GM10847 (cell line): ENCODE data around the gene MCUB.

Source experiments
- POLR2A ChIP-seq: IDR thresholded peaks from 2 replicates; pipeline ENCODE4 v1.6.1; 2011; ENCODE audit not compliant: insufficient read length; ENCODE audit errors: extremely low read depth

Gene MCUB

GRCh38 chr4:109572154-109572553, 12.1 kb downstream of the MCUB start:
- no peak for TF ChIP-seq POLR2A

GRCh38 chr4:109574443-109574850, 14.4 kb downstream of the MCUB start:
- TF ChIP-seq POLR2A = no peak

GRCh38 chr4:109574931-109575804, 15.1 kb downstream of the MCUB start:
- TF ChIP-seq POLR2A = no peak

- TF ChIP-seq POLR2A = no peak
Measured at GRCh38 chr4:109576462-109576861, 16.4 kb downstream of the MCUB start.

- TF ChIP-seq POLR2A = no peak
Measured at GRCh38 chr4:109578846-109579245, 18.8 kb downstream of the MCUB start.

GRCh38 chr4:109588176-109588575, 28.1 kb downstream of the MCUB start:
- no peak for TF ChIP-seq POLR2A

- TF ChIP-seq POLR2A = no peak
Measured at GRCh38 chr4:109589119-109589518, 29.1 kb downstream of the MCUB start.

- TF ChIP-seq POLR2A = no peak
Measured at GRCh38 chr4:109589605-109590004, 29.6 kb downstream of the MCUB start.

- TF ChIP-seq POLR2A = no peak
Measured at GRCh38 chr4:109590905-109591304, 30.9 kb downstream of the MCUB start.

- no peak for TF ChIP-seq POLR2A
Measured at GRCh38 chr4:109592367-109592766, 32.3 kb downstream of the MCUB start.

GRCh38 chr4:109599046-109599652, 39.1 kb downstream of the MCUB start:
- TF ChIP-seq POLR2A = no peak

GRCh38 chr4:109600431-109600830, 40.4 kb downstream of the MCUB start:
- TF ChIP-seq POLR2A = no peak

GRCh38 chr4:109601336-109601735, 41.3 kb downstream of the MCUB start:
- TF ChIP-seq POLR2A = no peak

GRCh38 chr4:109607976-109608375, 47.9 kb downstream of the MCUB start:
- TF ChIP-seq POLR2A = no peak

- no peak for TF ChIP-seq POLR2A
Measured at GRCh38 chr4:109608879-109609278, 48.8 kb downstream of the MCUB start.

- TF ChIP-seq POLR2A = no peak
Measured at GRCh38 chr4:109609431-109609830, 49.4 kb downstream of the MCUB start.
